ENCODE measurements around the gene CREB5. TPM values are rescaled to one million over a fixed set of nuclear protein-coding genes. Genes with fewer than 3 reads are reported as not detected.
A peak's percentile ranks its signal among the peaks of the same experiment; 100 is the strongest.

Gene CREB5
- total and polyA plus RNA-seq, 2 of the 8 experiments (the other 6 are each of a cell fraction or from before 2014, with no cell fraction given) = 2.4 to 2.7 TPM

DNA sequence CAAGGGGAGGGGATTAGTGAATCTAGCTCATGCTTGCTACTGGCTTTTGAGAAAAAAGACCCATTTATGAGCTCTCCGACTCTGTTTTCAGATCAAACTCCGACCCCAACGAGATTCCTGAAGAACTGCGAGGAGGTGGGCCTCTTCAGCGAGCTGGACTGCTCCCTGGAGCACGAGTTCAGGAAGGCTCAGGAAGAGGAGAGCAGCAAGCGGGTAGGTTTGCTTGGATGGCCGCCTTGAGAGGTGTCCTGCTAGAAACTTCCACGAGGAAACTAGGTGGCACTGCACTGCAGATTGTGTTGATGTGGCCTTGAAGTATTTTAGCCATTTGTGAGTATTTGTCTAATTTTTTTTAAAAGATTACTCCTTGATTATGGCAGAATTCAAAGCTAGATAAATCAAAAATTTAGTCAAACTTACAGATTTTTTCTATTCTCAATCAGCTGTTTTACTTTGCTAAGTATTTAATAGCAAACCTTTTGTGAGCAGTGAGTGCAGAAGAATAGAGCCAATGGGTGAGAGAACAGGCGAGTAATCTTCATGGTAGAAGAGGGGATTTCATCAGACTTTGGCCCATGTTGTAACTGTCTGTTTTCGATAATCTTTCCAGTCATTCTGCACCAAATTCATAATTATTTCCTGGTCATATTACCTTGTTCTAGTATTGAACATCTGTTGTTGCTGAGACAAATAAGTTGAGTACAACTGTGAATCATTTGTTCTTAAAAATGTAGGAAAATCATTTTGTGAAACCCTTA, 95.4 kb downstream of the CREB5 start:
- Histone ChIP-seq H3K14ac (ENCODE audit: insufficient read length) (no peak overlapping the region), H3K18ac (ENCODE audit: extremely low read depth, low read length) (no peak overlapping the region), H3K9ac (replicated peaks in 1 of 4; ENCODE audit: extremely low read depth in 1 of 4, low read depth in 3 of 4, low read length in 3 of 4) (no peak overlapping the region), H3K36me3 (ENCODE audit: control insufficient read depth in 2 of 4, insufficient read depth in 4 of 4, low read length in 3 of 4) (no peaks in the 10 kb centered on the region), H3K9me3 (ENCODE audit: insufficient read depth in 2 of 2, low read depth in 1 of 2, low read length in 1 of 2) (no peaks in the 10 kb centered on the region), H3K27ac (ENCODE audit: low read depth, low read length) (no peak overlapping the region), H2BK120ac (replicated peaks; ENCODE audit: low read depth, low read length) (no peak overlapping the region), H3K23me2 (ENCODE audit: low read depth, low read length) (no peaks in the 10 kb centered on the region; the same call in 1 of the 2 replicates), H3K79me2 (ENCODE audit: control insufficient read depth in 1 of 2, insufficient read depth in 2 of 2, low read length in 2 of 2) (no peaks in the 10 kb centered on the region), H3K27me3 (replicated peaks in 1 of 4; ENCODE audit: control insufficient read depth in 3 of 4, extremely low read depth in 1 of 4, insufficient read depth in 3 of 4, low read length in 3 of 4) (no peaks in the 10 kb centered on the region), H4K91ac (replicated peaks; ENCODE audit: insufficient read length, low read length) (no peak overlapping the region), H3K23ac (ENCODE audit: insufficient read length) (no peak overlapping the region), H4K5ac (ENCODE audit: insufficient read length, low read depth, low read length) (no peak overlapping the region), H2BK20ac (ENCODE audit: low read length) (no peak overlapping the region), H3K79me1 (ENCODE audit: low read depth, low read length) (no peaks in the 10 kb centered on the region), H3K4me3 (ENCODE audit: extremely low read depth in 1 of 4, insufficient read depth in 2 of 4, low read depth in 3 of 4, low read length in 4 of 4) (no peak overlapping the region), H4K8ac (ENCODE audit: extremely low read depth, insufficient read depth, low read length) (no peak overlapping the region), H3K4me1 (replicated peaks in 1 of 4; ENCODE audit: control insufficient read depth in 3 of 4, insufficient read depth in 4 of 4, low read length in 3 of 4) (no peaks in the 10 kb centered on the region), H3K4me2 (ENCODE audit: insufficient read depth in 1 of 2, low read depth in 2 of 2, low read length in 2 of 2) (no peak overlapping the region), H2BK12ac (ENCODE audit: low read depth, low read length) (no peak overlapping the region), H2BK5ac (ENCODE audit: low read depth, low read length) (no peak overlapping the region), H2AK5ac (ENCODE audit: low read depth, low read length) (no peak overlapping the region), H3K56ac (replicated peaks; ENCODE audit: insufficient read length, low read depth, low read length) (no peak overlapping the region), H4K20me1 (replicated peaks in 1 of 2; ENCODE audit: control insufficient read depth in 1 of 2, insufficient read depth in 2 of 2, low read length in 2 of 2) (no peaks in the 10 kb centered on the region), H3K4ac (replicated peaks; ENCODE audit: insufficient read length, low read depth, low read length) (no peak overlapping the region), H2BK15ac (ENCODE audit: low read length) (no peak overlapping the region), H2AFZ (ENCODE audit: low read length) (peak overlapping the region; percentile 83)
- CTCF ChIA-PET (ENCODE audit: partially characterized antibody) = interaction anchor here (0.7 to 1.3 kb wide), 5 partner anchors 9 to 54 kb away, joined by 3 to 4 read pairs (median 3); no protein-coding TSS in a partner anchor
- WGBS, 2 experiments (ENCODE audit: extremely low coverage in 1 of 2, insufficient coverage in 1 of 2, insufficient read length in 1 of 2, insufficient replicate concordance in 2 of 2, low coverage in 1 of 2, low lambda C conversion rate in 2 of 2, missing lambda C conversion rate in 1 of 2) = 85% methylated on average over 11 of the region's 11 CpGs; no CpG with 5 or more reads in 1 of the 2 experiments
- no peak for DNase-seq (ENCODE audit: low read depth in 1 of 2, low spot score in 2 of 2)
- POLR2A ChIA-PET (ENCODE audit: partially characterized antibody) = no interaction called here
- no peak for FAIRE-seq
